ENCODE results near the gene UGT1A8.

The UGT1A8 gene

DNA sequence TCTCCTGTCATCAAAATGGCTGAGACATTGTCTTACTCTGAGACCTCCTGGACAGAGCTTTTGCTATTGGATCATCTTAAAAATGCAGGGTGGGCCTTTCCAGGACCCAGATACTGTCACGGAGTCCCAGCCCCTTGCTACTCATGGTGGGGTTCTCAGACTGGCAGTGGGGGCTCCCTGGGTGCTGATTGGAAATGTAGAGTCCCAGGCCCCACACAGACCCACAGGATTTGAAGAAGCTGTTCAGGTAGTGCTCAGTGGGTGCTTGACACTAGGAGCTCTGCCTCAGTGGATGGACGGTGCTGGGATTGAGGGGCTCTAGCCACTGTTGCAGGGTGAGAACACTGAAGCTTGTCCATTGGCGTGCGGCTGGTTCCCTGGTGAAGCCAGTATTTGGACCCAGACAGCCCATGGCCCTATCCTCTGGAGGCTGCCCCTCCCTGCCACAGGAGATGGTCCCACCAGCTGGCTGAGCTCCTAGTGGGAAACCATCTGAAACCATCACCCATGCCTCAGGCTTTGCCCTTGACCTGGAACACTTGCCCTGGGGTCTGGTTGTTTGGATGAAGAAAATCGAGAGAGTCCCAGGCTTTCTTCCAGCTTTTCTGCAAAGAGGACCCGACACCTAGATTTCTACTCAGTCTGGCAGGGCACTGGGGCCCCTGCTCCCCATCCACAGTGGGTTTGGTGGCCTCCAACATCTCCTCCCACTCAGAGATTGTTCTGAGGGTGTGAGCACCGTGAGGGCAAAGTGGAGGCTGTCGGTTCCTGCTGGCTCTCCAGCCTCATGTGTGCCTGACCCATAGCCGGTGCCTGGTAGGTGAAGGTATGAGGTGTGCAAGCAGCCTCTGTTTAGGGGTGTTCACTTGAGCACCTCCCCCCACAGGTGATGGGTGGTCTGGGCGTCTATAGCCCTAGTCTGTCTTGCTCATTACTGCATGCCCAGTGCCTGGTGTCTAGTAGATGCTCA lies 190.8 kb downstream of the UGT1A8 start:
- H3K9ac ChIP-seq (ENCODE audit: low read length): no peak overlapping the region
- H3K9me3 ChIP-seq (ENCODE audit: insufficient read depth, low read length): no peaks in the 10 kb centered on the region
- H3K27me3 ChIP-seq (ENCODE audit: low read length): no peaks in the 10 kb centered on the region
- TF ChIP-seq, protein P1, sequence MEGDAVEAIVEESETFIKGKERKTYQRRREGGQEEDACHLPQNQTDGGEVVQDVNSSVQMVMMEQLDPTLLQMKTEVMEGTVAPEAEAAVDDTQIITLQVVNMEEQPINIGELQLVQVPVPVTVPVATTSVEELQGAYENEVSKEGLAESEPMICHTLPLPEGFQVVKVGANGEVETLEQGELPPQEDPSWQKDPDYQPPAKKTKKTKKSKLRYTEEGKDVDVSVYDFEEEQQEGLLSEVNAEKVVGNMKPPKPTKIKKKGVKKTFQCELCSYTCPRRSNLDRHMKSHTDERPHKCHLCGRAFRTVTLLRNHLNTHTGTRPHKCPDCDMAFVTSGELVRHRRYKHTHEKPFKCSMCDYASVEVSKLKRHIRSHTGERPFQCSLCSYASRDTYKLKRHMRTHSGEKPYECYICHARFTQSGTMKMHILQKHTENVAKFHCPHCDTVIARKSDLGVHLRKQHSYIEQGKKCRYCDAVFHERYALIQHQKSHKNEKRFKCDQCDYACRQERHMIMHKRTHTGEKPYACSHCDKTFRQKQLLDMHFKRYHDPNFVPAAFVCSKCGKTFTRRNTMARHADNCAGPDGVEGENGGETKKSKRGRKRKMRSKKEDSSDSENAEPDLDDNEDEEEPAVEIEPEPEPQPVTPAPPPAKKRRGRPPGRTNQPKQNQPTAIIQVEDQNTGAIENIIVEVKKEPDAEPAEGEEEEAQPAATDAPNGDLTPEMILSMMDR (IDR thresholded peaks at IDR 0.05; ENCODE audit: insufficient read depth, low read length, poor library complexity, severe bottlenecking): no peak
- no peak for TF ChIP-seq EZH2phosphoT487 (conservative IDR thresholded peaks at IDR 0.05; ENCODE audit: low read length)
- H3K79me2 ChIP-seq (ENCODE audit: insufficient read depth, low read length): no peaks in the 10 kb centered on the region
- H3K4me2 ChIP-seq (ENCODE audit: low read depth, low read length, poor library complexity, severe bottlenecking): no peak overlapping the region
- H3K4me3 ChIP-seq (ENCODE audit: insufficient read depth, low read length, poor library complexity, severe bottlenecking): no peak overlapping the region
- no peak overlapping the region for H3K27ac ChIP-seq (ENCODE audit: low read depth, low read length)
- H3F3A ChIP-seq (ENCODE audit: insufficient read depth): no peaks in the 10 kb centered on the region
- H4K20me1 ChIP-seq (ENCODE audit: low read depth, low read length): no peaks in the 10 kb centered on the region
- H3K9me2 ChIP-seq (replicated peaks; ENCODE audit: insufficient read depth, low read length): no peaks in the 10 kb centered on the region
- H2AFZ ChIP-seq (ENCODE audit: low read depth, low read length, severe bottlenecking): no peak overlapping the region
- H3K36me3 ChIP-seq (ENCODE audit: low read length): no peaks in the 10 kb centered on the region

- no peaks in the 10 kb centered on the region for H3K79me2 ChIP-seq (ENCODE audit: insufficient read depth, low read length)
- no peak overlapping the region for H3K27ac ChIP-seq (ENCODE audit: low read depth, low read length)
- H3K36me3 ChIP-seq (ENCODE audit: low read length): no peaks in the 10 kb centered on the region
- no peak overlapping the region for H3K9ac ChIP-seq (ENCODE audit: low read length)
- H3K27me3 ChIP-seq (ENCODE audit: low read length): no peaks in the 10 kb centered on the region
- no peak overlapping the region for H3K4me3 ChIP-seq (ENCODE audit: insufficient read depth, low read length, poor library complexity, severe bottlenecking)
- no peaks in the 10 kb centered on the region for H3F3A ChIP-seq (ENCODE audit: insufficient read depth)
- H2AFZ ChIP-seq (ENCODE audit: low read depth, low read length, severe bottlenecking): no peak overlapping the region
- no peak overlapping the region for H3K4me2 ChIP-seq (ENCODE audit: low read depth, low read length, poor library complexity, severe bottlenecking)
- no peaks in the 10 kb centered on the region for H4K20me1 ChIP-seq (ENCODE audit: low read depth, low read length)
- no peaks in the 10 kb centered on the region for H3K9me3 ChIP-seq (ENCODE audit: insufficient read depth, low read length)
- TF ChIP-seq, protein P1 (IDR thresholded peaks at IDR 0.05; ENCODE audit: insufficient read depth, low read length, poor library complexity, severe bottlenecking): no peak
- no peak for TF ChIP-seq EZH2phosphoT487 (conservative IDR thresholded peaks at IDR 0.05; ENCODE audit: low read length)
- H3K9me2 ChIP-seq (replicated peaks; ENCODE audit: insufficient read depth, low read length): no peaks in the 10 kb centered on the region
Measured at GRCh38 chr2:233810385-233810784, 193.0 kb downstream of the UGT1A8 start.

DNA sequence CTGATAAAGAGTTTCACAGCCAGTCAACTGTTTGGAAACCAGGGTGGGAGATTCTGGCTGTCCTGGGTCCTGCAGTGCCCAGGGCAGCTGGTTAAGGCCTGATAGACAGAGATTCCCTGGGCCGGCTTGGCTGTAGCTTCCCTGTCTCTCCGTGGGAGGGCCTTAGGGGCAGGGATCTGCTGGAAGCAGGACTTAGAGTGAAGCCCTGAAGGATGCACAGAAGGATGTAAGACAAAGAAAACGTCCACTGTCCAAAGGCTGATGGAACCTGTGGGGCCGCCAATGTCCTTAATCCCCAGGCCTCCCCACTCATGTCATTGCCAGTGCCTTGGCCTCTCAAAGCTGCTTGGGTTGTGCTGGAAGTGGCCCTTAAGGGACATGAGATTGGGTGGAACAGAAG lies 193.7 kb downstream of the UGT1A8 start:
- Histone ChIP-seq H2AFZ (ENCODE audit: low read depth, low read length, severe bottlenecking) (no peak overlapping the region), H3K4me2 (ENCODE audit: low read depth, low read length, poor library complexity, severe bottlenecking) (no peak overlapping the region), H3F3A (ENCODE audit: insufficient read depth) (no peaks in the 10 kb centered on the region), H3K9me3 (ENCODE audit: insufficient read depth, low read length) (no peaks in the 10 kb centered on the region), H3K79me2 (ENCODE audit: insufficient read depth, low read length) (no peaks in the 10 kb centered on the region), H3K4me3 (ENCODE audit: insufficient read depth, low read length, poor library complexity, severe bottlenecking) (no peak overlapping the region), H3K27ac (ENCODE audit: low read depth, low read length) (no peak overlapping the region), H4K20me1 (ENCODE audit: low read depth, low read length) (no peaks in the 10 kb centered on the region), H3K9ac (ENCODE audit: low read length) (no peak overlapping the region), H3K9me2 (replicated peaks; ENCODE audit: insufficient read depth, low read length) (no peaks in the 10 kb centered on the region), H3K27me3 (ENCODE audit: low read length) (no peaks in the 10 kb centered on the region), H3K36me3 (ENCODE audit: low read length) (no peaks in the 10 kb centered on the region)
- TF ChIP-seq, protein P1 (IDR thresholded peaks at IDR 0.05; ENCODE audit: insufficient read depth, low read length, poor library complexity, severe bottlenecking): no peak
- TF ChIP-seq EZH2phosphoT487 (conservative IDR thresholded peaks at IDR 0.05; ENCODE audit: low read length): no peak

Data from SU-DHL-6 (cell line).